Subcutaneous abdominal adipose tissue (tissue), 5 donors: ENCODE measurements around the gene ARL15.

Experiments
- H3K27ac ChIP-seq: one replicate; pipeline ENCODE4 v1.7.0; 2013; ENCODE audit warnings: low read depth, mild to moderate bottlenecking, inconsistent platforms, low read length, moderate library complexity
- H3K27me3 ChIP-seq, 5 donors: one replicate each; pipeline ENCODE4 v1.7.0; 2013; ENCODE audit warnings: low read length in 5 of 5, inconsistent platforms in 1 of 5; ENCODE audit not compliant: control insufficient read depth in 5 of 5, insufficient read depth in 4 of 5
- H3K36me3 ChIP-seq, 5 donors: one replicate each; pipeline ENCODE4 v1.7.0; 2013; ENCODE audit warnings: low read length in 5 of 5; ENCODE audit not compliant: control insufficient read depth in 5 of 5, insufficient read depth in 5 of 5
- H3K4me1 ChIP-seq, 5 donors: one replicate each; pipeline ENCODE4 v1.7.0; 2013; ENCODE audit warnings: low read length in 5 of 5, mild to moderate bottlenecking in 3 of 5, moderate library complexity in 1 of 5; ENCODE audit not compliant: control insufficient read depth in 5 of 5, insufficient read depth in 5 of 5
- H3K4me3 ChIP-seq, 5 donors: one replicate each; pipeline ENCODE4 v1.7.0; 2013; ENCODE audit warnings: low read length in 5 of 5, low read depth in 1 of 5
- H3K9ac ChIP-seq, 5 donors: one replicate each; pipeline ENCODE4 v1.7.0; 2013; ENCODE audit warnings: low read length in 5 of 5, mild to moderate bottlenecking in 4 of 5, moderate library complexity in 3 of 5
- H3K9me3 ChIP-seq, 5 donors: one replicate each; pipeline ENCODE4 v1.7.0; 2013; ENCODE audit warnings: low read length in 5 of 5; ENCODE audit not compliant: control insufficient read depth in 5 of 5
- donor health status: healthy.
- donor health status: healthy.
- donor health status: healthy.
- donor health status: healthy.
- donor health status: healthy.

ARL15 gene

GRCh38 chr5:54091307-54092130, 218.9 kb downstream of the ARL15 start:
- Histone ChIP-seq H3K27me3 (no peaks in the 10 kb centered on the region), H3K9ac (no peak overlapping the region), H3K4me3 (no peak overlapping the region), H3K9me3 (no peaks in the 10 kb centered on the region), H3K27ac (no peak overlapping the region), H3K36me3 (no peaks in the 10 kb centered on the region), H3K4me1 (peaks cover 0 to 2% (median 0%) of the 10 kb centered on the region in 5 donors)

- Histone ChIP-seq H3K36me3 (no peaks in the 10 kb centered on the region), H3K27ac (no peak overlapping the region), H3K4me1 (peaks cover 0 to 2% (median 0%) of the 10 kb centered on the region in 5 donors), H3K27me3 (no peaks in the 10 kb centered on the region), H3K4me3 (no peak overlapping the region), H3K9ac (no peak overlapping the region), H3K9me3 (no peaks in the 10 kb centered on the region)
Measured at GRCh38 chr5:54090495-54091120, 219.8 kb downstream of the ARL15 start.

- H3K4me1 ChIP-seq: peaks cover 0 to 2% (median 0%) of the 10 kb centered on the region in 5 donors
- H3K27me3 ChIP-seq: no peaks in the 10 kb centered on the region
- no peak overlapping the region for H3K27ac ChIP-seq
- H3K4me3 ChIP-seq: no peak overlapping the region
- H3K9ac ChIP-seq: no peak overlapping the region
- H3K9me3 ChIP-seq: no peaks in the 10 kb centered on the region
- no peaks in the 10 kb centered on the region for H3K36me3 ChIP-seq
Measured at GRCh38 chr5:54088081-54088480, 222.3 kb downstream of the ARL15 start.

GRCh38 chr5:54087436-54087835, 222.9 kb downstream of the ARL15 start:
- H3K9me3 ChIP-seq: no peaks in the 10 kb centered on the region
- H3K36me3 ChIP-seq: no peaks in the 10 kb centered on the region
- no peaks in the 10 kb centered on the region for H3K27me3 ChIP-seq
- no peak overlapping the region for H3K9ac ChIP-seq
- no peak overlapping the region for H3K27ac ChIP-seq
- H3K4me1 ChIP-seq: peaks cover 0 to 2% (median 0%) of the 10 kb centered on the region in 5 donors
- H3K4me3 ChIP-seq: no peak overlapping the region

- peaks cover 0 to 1% (median 0%) of the 10 kb centered on the region in 5 donors for H3K4me1 ChIP-seq
- no peak overlapping the region for H3K9ac ChIP-seq
Measured at GRCh38 chr5:54086191-54086590, 224.2 kb downstream of the ARL15 start.

GRCh38 chr5:54084696-54085095, 225.7 kb downstream of the ARL15 start:
- Histone ChIP-seq H3K9me3 (no peaks in the 10 kb centered on the region), H3K27me3 (no peaks in the 10 kb centered on the region), H3K4me1 (no peaks in the 10 kb centered on the region), H3K4me3 (no peak overlapping the region), H3K27ac (no peak overlapping the region), H3K36me3 (no peaks in the 10 kb centered on the region), H3K9ac (no peak overlapping the region)

More at GRCh38 chr5:54086191-54086590, 224.2 kb downstream of the ARL15 start:
- Histone ChIP-seq H3K27me3 (no peaks in the 10 kb centered on the region), H3K4me3 (no peak overlapping the region), H3K9me3 (no peaks in the 10 kb centered on the region), H3K27ac (no peak overlapping the region), H3K36me3 (no peaks in the 10 kb centered on the region)

- no peak overlapping the region for H3K4me3 ChIP-seq
- H3K9ac ChIP-seq: no peak overlapping the region
- H3K9me3 ChIP-seq: no peaks in the 10 kb centered on the region
- H3K27me3 ChIP-seq: no peaks in the 10 kb centered on the region
- no peaks in the 10 kb centered on the region for H3K36me3 ChIP-seq
- H3K27ac ChIP-seq: no peak overlapping the region
- no peaks in the 10 kb centered on the region for H3K4me1 ChIP-seq
Measured at GRCh38 chr5:54083851-54084250, 226.5 kb downstream of the ARL15 start.

GRCh38 chr5:54083245-54083644, 227.1 kb downstream of the ARL15 start:
- H3K27me3 ChIP-seq: no peaks in the 10 kb centered on the region
- no peak overlapping the region for H3K4me3 ChIP-seq
- H3K4me1 ChIP-seq: no peaks in the 10 kb centered on the region
- H3K9me3 ChIP-seq: no peaks in the 10 kb centered on the region
- no peak overlapping the region for H3K27ac ChIP-seq
- H3K9ac ChIP-seq: no peak overlapping the region
- H3K36me3 ChIP-seq: no peaks in the 10 kb centered on the region

GRCh38 chr5:54081415-54081814, 229.0 kb downstream of the ARL15 start:
- H3K4me3 ChIP-seq: no peak overlapping the region
- no peaks in the 10 kb centered on the region for H3K9me3 ChIP-seq
- no peaks in the 10 kb centered on the region for H3K36me3 ChIP-seq
- no peaks in the 10 kb centered on the region for H3K27me3 ChIP-seq
- no peak overlapping the region for H3K9ac ChIP-seq
- H3K4me1 ChIP-seq: no peaks in the 10 kb centered on the region
- H3K27ac ChIP-seq: no peak overlapping the region

- Histone ChIP-seq H3K9ac (no peak overlapping the region), H3K27me3 (no peaks in the 10 kb centered on the region), H3K4me3 (no peak overlapping the region), H3K27ac (no peak overlapping the region), H3K9me3 (no peaks in the 10 kb centered on the region), H3K4me1 (no peaks in the 10 kb centered on the region), H3K36me3 (no peaks in the 10 kb centered on the region)
Measured at GRCh38 chr5:54080831-54081230, 229.5 kb downstream of the ARL15 start.
